ENCODE data around the gene HK1. TPM values are rescaled to one million over a fixed set of nuclear protein-coding genes. Genes with fewer than 3 reads are reported as not detected.

The HK1 gene
- total and polyA plus RNA-seq, 2 donors (not counting 1 experiment from before 2014, with no cell fraction given): 24.7 to 40.8 TPM

GRCh38 chr10:69239816-69240434 is 38.4 kb upstream of the HK1 start:
- H3K4me3 Mint-ChIP-seq: no peak overlapping the region
- Histone ChIP-seq H3K27me3 (replicated peaks in 1 of 4; ENCODE audit: control extremely low read depth in 1 of 4, control insufficient read depth in 3 of 4, insufficient read depth in 4 of 4, low read length in 3 of 4) (no peaks in the 10 kb centered on the region), H3K4me1 (ENCODE audit: control insufficient read depth in 2 of 2, insufficient read depth in 2 of 2, low read length in 2 of 2) (peaks cover 0 to 3% of the 10 kb centered on the region in 2 donors), H2AFZ (ENCODE audit: insufficient read depth, low read depth, low read length, poor library complexity, severe bottlenecking) (no peak overlapping the region), H3K4me2 (replicated peaks; ENCODE audit: low read depth, low read length, poor library complexity, severe bottlenecking) (no peak overlapping the region), H4K20me1 (ENCODE audit: control insufficient read depth, insufficient read depth, low read length, poor library complexity, severe bottlenecking) (no peaks in the 10 kb centered on the region), H3K9me3 (ENCODE audit: control extremely low read depth in 1 of 3, control insufficient read depth in 2 of 3, insufficient read depth in 1 of 3, low read length in 2 of 3) (no peaks in the 10 kb centered on the region), H3K79me2 (ENCODE audit: control insufficient read depth, insufficient read depth, low read length) (no peaks in the 10 kb centered on the region), H3K36me3 (replicated peaks in 1 of 2; ENCODE audit: control extremely low read depth in 1 of 2, control insufficient read depth in 1 of 2, extremely low read depth in 1 of 2, insufficient read depth in 2 of 2, low read length in 1 of 2) (no peaks in the 10 kb centered on the region), H3K27ac (ENCODE audit: low read length in 2 of 2) (no peak overlapping the region), H3K4me3 (ENCODE audit: control extremely low read depth in 1 of 5, extremely low read depth in 1 of 5, insufficient read depth in 1 of 5, low read depth in 2 of 5, low read length in 4 of 5) (no peak overlapping the region), H3K9ac (ENCODE audit: low read length) (no peak overlapping the region)
- H3K9me3 Mint-ChIP-seq (ENCODE audit: insufficient read depth): no peaks in the 10 kb centered on the region
- POLR2A ChIA-PET: interaction anchor here (0.7 kb wide), 1 partner anchor 11 kb away, joined by 5 read pairs; no protein-coding TSS in a partner anchor
- no peaks in the 10 kb centered on the region for H3K27me3 Mint-ChIP-seq
- no peak for ATAC-seq (ENCODE audit: low read depth)
- 67% methylated on average over 3 of the region's 6 CpGs for WGBS (ENCODE audit: insufficient coverage)
- no peak overlapping the region for H3K27ac Mint-ChIP-seq
- TF ChIP-seq CTCF (IDR thresholded peaks at IDR 0.05) (no peak), EZH2 (IDR thresholded peaks at IDR 0.05; ENCODE audit: borderline replicate concordance, insufficient read depth, low read depth, low read length, poor library complexity, severe bottlenecking) (no peak)
- intact Hi-C loops (cut with micrococcal nuclease): no loop called here
- DNase-seq: no peak
- no peaks in the 10 kb centered on the region for H3K4me1 Mint-ChIP-seq
- CTCF ChIA-PET: interaction anchor here (1.1 to 13.2 kb wide), 5 partner anchors 13 to 395 kb away, joined by 3 to 281 read pairs (median 3); no protein-coding TSS in a partner anchor

GRCh38 chr10:69240455-69240854 is 37.8 kb upstream of the HK1 start:
- H3K4me3 Mint-ChIP-seq: no peak overlapping the region
- DNase-seq (no peak), ATAC-seq (ENCODE audit: low read depth) (no peak)
- H3K4me1 Mint-ChIP-seq: no peaks in the 10 kb centered on the region
- no peaks in the 10 kb centered on the region for H3K27me3 ChIP-seq (replicated peaks in 1 of 4; ENCODE audit: control extremely low read depth in 1 of 4, control insufficient read depth in 3 of 4, insufficient read depth in 4 of 4, low read length in 3 of 4)
- intact Hi-C loops (cut with micrococcal nuclease): no loop called here
- H4K20me1 ChIP-seq (ENCODE audit: control insufficient read depth, insufficient read depth, low read length, poor library complexity, severe bottlenecking): no peaks in the 10 kb centered on the region
- no peaks in the 10 kb centered on the region for H3K79me2 ChIP-seq (ENCODE audit: control insufficient read depth, insufficient read depth, low read length)
- H2AFZ ChIP-seq (ENCODE audit: insufficient read depth, low read depth, low read length, poor library complexity, severe bottlenecking): no peak overlapping the region
- H3K36me3 ChIP-seq (replicated peaks in 1 of 2; ENCODE audit: control extremely low read depth in 1 of 2, control insufficient read depth in 1 of 2, extremely low read depth in 1 of 2, insufficient read depth in 2 of 2, low read length in 1 of 2): no peaks in the 10 kb centered on the region
- no peak overlapping the region for H3K27ac Mint-ChIP-seq
- TF ChIP-seq CTCF (IDR thresholded peaks at IDR 0.05): no peak
- no peak for TF ChIP-seq EZH2 (IDR thresholded peaks at IDR 0.05; ENCODE audit: borderline replicate concordance, insufficient read depth, low read depth, low read length, poor library complexity, severe bottlenecking)
- CTCF ChIA-PET: interaction anchor here (13.2 kb wide), 1 partner anchor 151 kb away, joined by 281 read pairs; no protein-coding TSS in a partner anchor
- H3K4me2 ChIP-seq (replicated peaks; ENCODE audit: low read depth, low read length, poor library complexity, severe bottlenecking): no peak overlapping the region
- H3K4me3 ChIP-seq (ENCODE audit: control extremely low read depth in 1 of 5, extremely low read depth in 1 of 5, insufficient read depth in 1 of 5, low read depth in 2 of 5, low read length in 4 of 5): no peak overlapping the region
- no peak overlapping the region for H3K27ac ChIP-seq (ENCODE audit: low read length in 2 of 2)
- POLR2A ChIA-PET: no interaction called here
- no peaks in the 10 kb centered on the region for H3K9me3 Mint-ChIP-seq (ENCODE audit: insufficient read depth)
- H3K27me3 Mint-ChIP-seq: no peaks in the 10 kb centered on the region
- H3K9ac ChIP-seq (ENCODE audit: low read length): no peak overlapping the region
- no peaks in the 10 kb centered on the region for H3K9me3 ChIP-seq (ENCODE audit: control extremely low read depth in 1 of 3, control insufficient read depth in 2 of 3, insufficient read depth in 1 of 3, low read length in 2 of 3)
- 95% methylated on average over 8 of the region's 11 CpGs for WGBS (ENCODE audit: insufficient coverage)
- H3K4me1 ChIP-seq (ENCODE audit: control insufficient read depth in 2 of 2, insufficient read depth in 2 of 2, low read length in 2 of 2): peaks cover 0 to 3% of the 10 kb centered on the region in 2 donors
